HG03196 (cell line): ENCODE results near the gene KRTAP4-11.
"Not testable (repeated sequence)": the region's sequence is repeated elsewhere in the genome, so short reads cannot be mapped to it uniquely, and the experiment has no call there.

Experiments
- ATAC-seq: cut with Tn5 transposase; IDR thresholded peaks from one replicate; pipeline ENCODE4 v1.9.1; 2021; ENCODE audit not compliant: unreplicated experiment

Gene KRTAP4-11

GRCh38 chr17:41125064-41125463, 6.9 kb upstream of the KRTAP4-11 start:
- ATAC-seq, result no peak

- not testable (repeated sequence) for ATAC-seq
Observed at GRCh38 chr17:41123991-41124371, 5.8 kb upstream of the KRTAP4-11 start, which contains the start of gene KRTAP4-12. TSS of gene KRTAP4-12 (minus strand) at chr17:41124182. CDS start at chr17:41124122, 60 bp downstream.

GRCh38 chr17:41123292-41123990, 5.3 kb upstream of the KRTAP4-11 start:
- not testable (repeated sequence) for ATAC-seq

- no peak for ATAC-seq
Observed at GRCh38 chr17:41121742-41122141, 3.6 kb upstream of the KRTAP4-11 start.

- not testable (repeated sequence) for ATAC-seq
Observed at GRCh38 chr17:41119696-41120690, 1.8 kb upstream of the KRTAP4-11 start.

GRCh38 chr17:41118721-41119120, 548 bp upstream of the KRTAP4-11 start:
- ATAC-seq, result no peak

GRCh38 chr17:41116297-41116696, 1.9 kb downstream of the KRTAP4-11 start:
- no peak for ATAC-seq

GRCh38 chr17:41111151-41111885, 6.9 kb downstream of the KRTAP4-11 start:
- no peak for ATAC-seq

- not testable (repeated sequence) for ATAC-seq
Observed at GRCh38 chr17:41108728-41109386, 9.3 kb downstream of the KRTAP4-11 start.

GRCh38 chr17:41107941-41108450, 10.2 kb downstream of the KRTAP4-11 start:
- ATAC-seq, result no peak

- ATAC-seq, result not testable (repeated sequence)
Observed at GRCh38 chr17:41105347-41105746, 12.8 kb downstream of the KRTAP4-11 start, which contains the start of gene KRTAP4-9. TSS of gene KRTAP4-9 (plus strand) at chr17:41105389. CDS start at chr17:41105389, 0 bp downstream.

- ATAC-seq, result not testable (repeated sequence)
Observed at GRCh38 chr17:41104386-41105038, 13.7 kb downstream of the KRTAP4-11 start.

GRCh38 chr17:41103896-41104295, 14.3 kb downstream of the KRTAP4-11 start:
- no peak for ATAC-seq

GRCh38 chr17:41101586-41102259, 16.4 kb downstream of the KRTAP4-11 start, which contains the start of gene KRTAP4-16:
TSS of gene KRTAP4-16 (minus strand) at chr17:41102209. CDS start at chr17:41102209, 0 bp downstream.
- ATAC-seq, result no peak

- ATAC-seq, result not testable (repeated sequence)
Observed at GRCh38 chr17:41099682-41100480, 18.3 kb downstream of the KRTAP4-11 start.

GRCh38 chr17:41098481-41098880, 19.7 kb downstream of the KRTAP4-11 start:
- ATAC-seq, result no peak

GRCh38 chr17:41098042-41098441, 20.1 kb downstream of the KRTAP4-11 start, which contains the start of gene KRTAP4-8:
TSS of gene KRTAP4-8 (minus strand) at chr17:41098142. CDS start at chr17:41098084, 58 bp downstream.
- ATAC-seq, result no peak

GRCh38 chr17:41096055-41096454, 22.1 kb downstream of the KRTAP4-11 start:
- ATAC-seq, result no peak
